Heart left ventricle (tissue), 13 donors: ENCODE measurements around the gene FOSL2.

Experiments used
- POLR2A ChIP-seq, 2 donors: fragments of 450-650 bp; IDR thresholded peaks; one replicate each; pipeline ENCODE4 v1.6.1; 2017; ENCODE audit warnings: antibody characterized with exemption in 2 of 2, mild to moderate bottlenecking in 2 of 2, moderate library complexity in 2 of 2
- TF ChIP-seq, protein P1 (sequence below), 12 donors: fragments of 200-600 bp; sonication (generic) in 4 of 12; IDR thresholded peaks; one replicate each; pipeline versions ENCODE4 v1.5.0 to v1.8.0; 2018 to 2022; ENCODE audit warnings: antibody characterized with exemption in 12 of 12, mild to moderate bottlenecking in 5 of 12
- donor health status: ischemic (EF 13 %, LVEDD 7.1; RV severe dilation, severe dysfunction).
- donor health status: DM: no; HTN: yes; CAD: no.
- donor health status: DM: no; HTN: no; CAD: no.
- donor health status: ischemic (EF 25% LVEDD 6.9; RV normal size, moderate dysfunction).
- donor health status: ischemic (EF 25% LVEDD 5.7; RV mildly dilated, moderate dysfunction).
- donor health status: ischemic (EF 35%, LVEDD 5.7; RV mildly dilated, moderate dysfunction).
- donor health status: nonischemic (EF 11% LVEDD 7.7; RV severe dilation, severe dysfunction).
- donor health status: DM: yes; HTN: yes; CAD: no.
- donor health status: PGD.
- donor health status: ischemic (EF 29% LVEDD 5.4; RV normal size, mild dysfunction).
- donor health status: nonischemic (EF 23%, LVEDD 6.1; RV moderate dilation, normal function).

DNA sequence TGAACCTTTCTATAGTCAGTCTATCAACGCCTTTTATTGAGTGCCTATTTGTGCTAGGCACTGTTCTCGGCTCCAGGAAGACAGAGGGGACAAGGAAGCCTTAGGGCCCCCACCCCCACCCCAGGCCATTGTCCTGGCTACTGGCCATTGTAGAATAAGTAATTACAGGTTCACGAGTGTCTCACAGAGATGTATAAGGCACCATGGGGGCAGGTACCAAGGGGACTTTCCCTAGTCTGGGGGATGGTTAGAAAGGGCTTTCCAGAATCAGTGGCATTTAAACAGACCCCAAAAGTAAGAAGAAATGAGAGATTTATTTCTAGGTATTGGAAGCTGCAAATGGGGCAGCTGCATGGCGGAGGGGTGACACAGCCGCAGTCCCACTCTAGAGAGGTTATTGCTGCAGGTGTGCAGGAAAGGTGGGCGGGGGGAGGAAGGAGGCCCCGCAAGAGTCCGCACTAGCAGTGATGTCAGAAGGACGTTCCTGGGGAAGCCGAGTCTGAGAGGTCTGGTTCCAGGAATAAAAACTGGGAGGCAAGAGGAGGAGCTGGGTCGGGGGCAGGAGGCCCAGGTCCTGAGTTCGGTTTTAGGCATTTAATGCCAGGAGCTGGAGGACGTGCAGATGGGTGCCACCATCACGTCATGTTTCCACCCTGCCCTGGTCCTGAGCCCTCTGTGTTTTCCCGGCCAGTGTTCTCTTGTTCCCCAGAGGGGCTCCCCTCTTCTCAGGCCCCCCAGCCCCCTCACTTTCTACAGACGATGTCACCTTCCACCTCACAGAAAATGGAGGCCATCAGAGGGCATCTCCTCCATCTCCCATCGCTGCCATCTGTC, 30.5 kb downstream of the FOSL2 start:
- TF ChIP-seq, protein P1, sequence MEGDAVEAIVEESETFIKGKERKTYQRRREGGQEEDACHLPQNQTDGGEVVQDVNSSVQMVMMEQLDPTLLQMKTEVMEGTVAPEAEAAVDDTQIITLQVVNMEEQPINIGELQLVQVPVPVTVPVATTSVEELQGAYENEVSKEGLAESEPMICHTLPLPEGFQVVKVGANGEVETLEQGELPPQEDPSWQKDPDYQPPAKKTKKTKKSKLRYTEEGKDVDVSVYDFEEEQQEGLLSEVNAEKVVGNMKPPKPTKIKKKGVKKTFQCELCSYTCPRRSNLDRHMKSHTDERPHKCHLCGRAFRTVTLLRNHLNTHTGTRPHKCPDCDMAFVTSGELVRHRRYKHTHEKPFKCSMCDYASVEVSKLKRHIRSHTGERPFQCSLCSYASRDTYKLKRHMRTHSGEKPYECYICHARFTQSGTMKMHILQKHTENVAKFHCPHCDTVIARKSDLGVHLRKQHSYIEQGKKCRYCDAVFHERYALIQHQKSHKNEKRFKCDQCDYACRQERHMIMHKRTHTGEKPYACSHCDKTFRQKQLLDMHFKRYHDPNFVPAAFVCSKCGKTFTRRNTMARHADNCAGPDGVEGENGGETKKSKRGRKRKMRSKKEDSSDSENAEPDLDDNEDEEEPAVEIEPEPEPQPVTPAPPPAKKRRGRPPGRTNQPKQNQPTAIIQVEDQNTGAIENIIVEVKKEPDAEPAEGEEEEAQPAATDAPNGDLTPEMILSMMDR (IDR thresholded peaks at IDR 0.05): no peak
- no peak for TF ChIP-seq POLR2A (IDR thresholded peaks at IDR 0.05)
